A673 (cell line): Measurements from ENCODE around the gene ZNF473.

Source experiments
- CTCF ChIP-seq: fragments of 300-800, 200-600 bp; sonication (generic); conservative IDR thresholded peaks from 2 replicates; pipeline ENCODE4 v1.5.1; 2017; ENCODE audit warnings: low read depth, mild to moderate bottlenecking, antibody characterized with exemption, low read length, moderate library complexity, mixed read lengths
- EZH2 ChIP-seq: fragments of 200-600 bp; sonication (generic); IDR thresholded peaks from 2 replicates; pipeline ENCODE4 v1.6.1; 2017; ENCODE audit warnings: borderline replicate concordance, low read depth, mild to moderate bottlenecking, mixed read lengths, antibody characterized with exemption, low read length; ENCODE audit not compliant: poor library complexity, severe bottlenecking

GRCh38 chr19:50039968-50040367 is 14.2 kb downstream of the ZNF473 start:
- TF ChIP-seq CTCF: no peak
- no peak for TF ChIP-seq EZH2
